Measurements from ENCODE around the gene SLC16A14.

The SLC16A14 gene

GRCh38 chr2:230042195-230042594 lies 26.5 kb downstream of the SLC16A14 start:
- DNase-seq = no peak

- no peak for DNase-seq
These were observed 45.4 kb downstream of the SLC16A14 start for GRCh38 chr2:230023313-230023712.

GRCh38 chr2:230019742-230020141 lies 49.0 kb downstream of the SLC16A14 start:
- no peak for DNase-seq

- no peak for DNase-seq
These were observed 50.6 kb downstream of the SLC16A14 start for GRCh38 chr2:230018153-230018552.

GRCh38 chr2:230016844-230017243 lies 51.9 kb downstream of the SLC16A14 start:
- DNase-seq = no peak

- no peak for DNase-seq
These were observed 56.3 kb downstream of the SLC16A14 start for GRCh38 chr2:230012267-230012884.

GRCh38 chr2:230011617-230012016 lies 57.1 kb downstream of the SLC16A14 start:
- no peak for DNase-seq

- no peak for DNase-seq
These were observed 58.2 kb downstream of the SLC16A14 start for GRCh38 chr2:230010501-230010900.

GRCh38 chr2:230008708-230009066 lies 60.0 kb downstream of the SLC16A14 start:
- DNase-seq = no peak

GRCh38 chr2:230007931-230008707 lies 60.6 kb downstream of the SLC16A14 start:
- peak; percentile 12 for DNase-seq

- no peak for DNase-seq
These were observed 68.4 kb downstream of the SLC16A14 start for GRCh38 chr2:230000118-230000841.

GRCh38 chr2:229997565-229997964 lies 71.2 kb downstream of the SLC16A14 start:
- DNase-seq = no peak

GRCh38 chr2:229996320-229996719 lies 72.4 kb downstream of the SLC16A14 start:
- no peak for DNase-seq

GRCh38 chr2:229993236-229993635 lies 75.5 kb downstream of the SLC16A14 start:
- no peak for DNase-seq

Measured in NCI-H1417 treated with DMSO at 0.1 percent for 48 hours (cell line).